ENCODE data around the gene ZNF641.

GRCh38 chr12:48358937-48359513 is 8.3 kb upstream of the ZNF641 start:
- TF ChIP-seq, protein P1, sequence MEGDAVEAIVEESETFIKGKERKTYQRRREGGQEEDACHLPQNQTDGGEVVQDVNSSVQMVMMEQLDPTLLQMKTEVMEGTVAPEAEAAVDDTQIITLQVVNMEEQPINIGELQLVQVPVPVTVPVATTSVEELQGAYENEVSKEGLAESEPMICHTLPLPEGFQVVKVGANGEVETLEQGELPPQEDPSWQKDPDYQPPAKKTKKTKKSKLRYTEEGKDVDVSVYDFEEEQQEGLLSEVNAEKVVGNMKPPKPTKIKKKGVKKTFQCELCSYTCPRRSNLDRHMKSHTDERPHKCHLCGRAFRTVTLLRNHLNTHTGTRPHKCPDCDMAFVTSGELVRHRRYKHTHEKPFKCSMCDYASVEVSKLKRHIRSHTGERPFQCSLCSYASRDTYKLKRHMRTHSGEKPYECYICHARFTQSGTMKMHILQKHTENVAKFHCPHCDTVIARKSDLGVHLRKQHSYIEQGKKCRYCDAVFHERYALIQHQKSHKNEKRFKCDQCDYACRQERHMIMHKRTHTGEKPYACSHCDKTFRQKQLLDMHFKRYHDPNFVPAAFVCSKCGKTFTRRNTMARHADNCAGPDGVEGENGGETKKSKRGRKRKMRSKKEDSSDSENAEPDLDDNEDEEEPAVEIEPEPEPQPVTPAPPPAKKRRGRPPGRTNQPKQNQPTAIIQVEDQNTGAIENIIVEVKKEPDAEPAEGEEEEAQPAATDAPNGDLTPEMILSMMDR (IDR thresholded peaks at IDR 0.05; ENCODE audit: low read length), result no peak
- TF ChIP-seq EZH2 (optimal IDR thresholded peaks at IDR 0.05; ENCODE audit: low read depth, low read length) (no peak), EZH2phosphoT487 (IDR thresholded peaks at IDR 0.05; ENCODE audit: low read length) (no peak)

All from MM.1S (cell line).